Right lobe of liver (tissue), 6 donors: ENCODE measurements around the gene SNX32. TPM values are rescaled to one million over a fixed set of nuclear protein-coding genes. Genes with fewer than 3 reads are reported as not detected.

Experiments
- ATAC-seq, 4 donors: fragments of 200-7000 bp; cut with Tn5 transposase; one replicate each; pipeline ENCODE4 v1.9.1; 2020; ENCODE audit warnings: mild to moderate bottlenecking in 4 of 4, moderate library complexity in 4 of 4
- DNase-seq, 3 donors: peaks; one replicate each; pipeline ENCODE4 v3.0.0-alpha.2; 2020
- H3K27ac ChIP-seq, 3 donors: fragments of 200-600 bp; one replicate each; pipeline ENCODE4 v1.8.0; 2022
- H3K27me3 ChIP-seq, 2 donors: fragments of 200-600 bp; one replicate each; pipeline ENCODE4 v1.8.0; 2022
- H3K36me3 ChIP-seq, 4 donors: fragments of 200-600 bp; sonication (generic) in 1 of 4; one replicate each; pipeline versions ENCODE4 v1.5.1 to v1.8.0; 2017 to 2022; ENCODE audit warnings: control low read depth in 1 of 4
- H3K4me1 ChIP-seq, 4 donors: fragments of 200-600 bp; sonication (generic) in 1 of 4; one replicate each; pipeline versions ENCODE4 v1.5.1 to v1.8.0; 2017 to 2022; ENCODE audit warnings: control low read depth in 1 of 4
- H3K4me3 ChIP-seq, 3 donors: fragments of 200-600 bp; one replicate each; pipeline ENCODE4 v1.8.0; 2022
- H3K9me3 ChIP-seq, 4 donors: fragments of 200-600 bp; sonication (generic) in 1 of 4; one replicate each; pipeline versions ENCODE4 v1.5.1 to v1.8.0; 2017 to 2022; ENCODE audit warnings: control low read depth in 1 of 4
- CTCF ChIP-seq, 4 donors: fragments of 200-600 bp in 3 of 4; fragments of 450-650 bp in 1 of 4; IDR thresholded peaks; one replicate each; pipeline versions ENCODE4 v1.5.1 to v1.8.0; 2016 to 2022; ENCODE audit warnings: antibody characterized with exemption in 4 of 4, mild to moderate bottlenecking in 2 of 4
- POLR2A ChIP-seq: fragments of 450-650 bp; IDR thresholded peaks from one replicate; pipeline ENCODE4 v1.6.1; 2017; ENCODE audit warnings: antibody characterized with exemption, mild to moderate bottlenecking
- WGBS: methylation state at CpG from one replicate; pipeline ENCODE4 v1.1.6; 2018; ENCODE audit warnings: low coverage, low lambda C conversion rate; ENCODE audit not compliant: insufficient coverage; ENCODE audit errors: missing lambda C conversion rate; 5-methylcytosine and 5-hydroxymethylcytosine counted together
- intact Hi-C, 2 donors: fragments of 100-400 bp; cut with DNase I; formaldehyde crosslinking; loops; one replicate each; pipeline versions ENCODE4 v1.11.2 to v1.14.1; 2022
- total RNA-seq, 6 experiments: library from RNA; depleted of rRNA in 2 of 6; stranded (reverse); fragments of >200 nt in 2 of 6; fragmentation: NEBNext Ultra II Directional in 3 of 6; extraction: Animal tissue kit (Norgen Biotek cat#: 25700) in 3 of 6; gene quantifications; one replicate each; pipeline versions ENCODE4 v1.1.0 to v1.2.4, GENCODE V29; 2016 to 2023
- donor health status: DM: no; HTN: yes; CAD: no.
- donor health status: DM: no; HTN: no; CAD: no.
- donor health status: DM: no; HTN: no; CAD: no.
- donor health status: DM: no; HTN: yes; CAD: no.
- donor health status: DM: no; HTN: yes; CAD: no.

The SNX32 gene
- total RNA-seq, 6 experiments from 2014 or later = 0.16 to 0.37 (median 0.31) TPM; not detected in 3

GRCh38 chr11:65817312-65817834, 16.4 kb upstream of the SNX32 start:
- DNase-seq (no peak), ATAC-seq (no peak)
- peak overlapping the region; percentile 78 to 83 (median 78) for H3K27ac ChIP-seq
- no peaks in the 10 kb centered on the region for H3K9me3 ChIP-seq
- 52% methylated on average over 5 of the region's 5 CpGs for WGBS
- H3K4me3 ChIP-seq = peak overlapping the region; percentile 53 to 80 (median 68)
- intact Hi-C loops = loop anchor here (5.0 to 10.0 kb wide), 3 partner anchors 103 to 193 kb away; partner anchors contain the start of gene KAT5 (in 2 of the 2)
- no peak for TF ChIP-seq CTCF (IDR thresholded peaks at IDR 0.05)
- TF ChIP-seq POLR2A = no peak
- no peaks in the 10 kb centered on the region for H3K4me1 ChIP-seq
- H3K27me3 ChIP-seq = no peaks in the 10 kb centered on the region
- no peaks in the 10 kb centered on the region for H3K36me3 ChIP-seq

- H3K27me3 ChIP-seq = no peaks in the 10 kb centered on the region
- intact Hi-C loops = loop anchor here (5.0 to 10.0 kb wide), 3 partner anchors 103 to 193 kb away; partner anchors contain the start of gene KAT5 (in 2 of the 2)
- H3K4me3 ChIP-seq = peak overlapping the region; percentile 53 to 80 (median 68)
- peak; percentile 95 to 96 (median 95) for DNase-seq
- no peaks in the 10 kb centered on the region for H3K36me3 ChIP-seq
- 7% methylated on average over 14 of the region's 74 CpGs for WGBS
- ATAC-seq = peak; percentile 94 to 99 (median 96)
- peak; percentile 98 to 100 (median 100) for TF ChIP-seq CTCF (IDR thresholded peaks at IDR 0.05)
- peak; percentile 53 for TF ChIP-seq POLR2A
- no peaks in the 10 kb centered on the region for H3K9me3 ChIP-seq
- H3K4me1 ChIP-seq = no peaks in the 10 kb centered on the region
- peak overlapping the region; percentile 78 to 83 (median 78) for H3K27ac ChIP-seq
Observed at GRCh38 chr11:65817835-65818680, 15.7 kb upstream of the SNX32 start.

GRCh38 chr11:65821107-65821506, 12.7 kb upstream of the SNX32 start:
- Histone ChIP-seq H3K4me1 (no peaks in the 10 kb centered on the region), H3K4me3 (no peak overlapping the region), H3K9me3 (no peaks in the 10 kb centered on the region), H3K27ac (no peak overlapping the region), H3K36me3 (no peaks in the 10 kb centered on the region), H3K27me3 (no peaks in the 10 kb centered on the region)
- 6% methylated on average over 4 of the region's 8 CpGs for WGBS
- DNase-seq (peak; percentile 36 to 70 (median 63)), ATAC-seq (peak; percentile 43 to 64 (median 52))
- intact Hi-C loops = loop anchor here in 1 of 2 donors (10.0 kb wide), 1 partner anchor 196 kb away; no protein-coding TSS in a partner anchor
- TF ChIP-seq POLR2A = no peak

- no peaks in the 10 kb centered on the region for H3K4me1 ChIP-seq
- 52% methylated on average over 15 of the region's 15 CpGs for WGBS
- peak; percentile 48 to 66 (median 60) for DNase-seq
- H3K4me3 ChIP-seq = no peak overlapping the region
- no peak for TF ChIP-seq POLR2A
- TF ChIP-seq CTCF (IDR thresholded peaks at IDR 0.05) = no peak
- no peaks in the 10 kb centered on the region for H3K36me3 ChIP-seq
- intact Hi-C loops = loop anchor here in 1 of 2 donors (10.0 kb wide), 1 partner anchor 198 kb away; no protein-coding TSS in a partner anchor
- ATAC-seq = peak; percentile 56 to 74 (median 62)
- no peaks in the 10 kb centered on the region for H3K9me3 ChIP-seq
- H3K27me3 ChIP-seq = no peaks in the 10 kb centered on the region
- no peak overlapping the region for H3K27ac ChIP-seq
Observed at GRCh38 chr11:65822776-65823528, 10.8 kb upstream of the SNX32 start.
